GM18858 (cell line): ENCODE measurements around the gene PLEKHO2.
A peak's percentile ranks its signal among the peaks of the same experiment; 100 is the strongest.

Experiments
- ATAC-seq: cut with Tn5 transposase; IDR thresholded peaks from one replicate; pipeline ENCODE4 v1.9.1; 2021; ENCODE audit not compliant: unreplicated experiment

PLEKHO2 gene

GRCh38 chr15:64855205-64855975 lies 13.7 kb downstream of the PLEKHO2 start:
- ATAC-seq: no peak

DNA sequence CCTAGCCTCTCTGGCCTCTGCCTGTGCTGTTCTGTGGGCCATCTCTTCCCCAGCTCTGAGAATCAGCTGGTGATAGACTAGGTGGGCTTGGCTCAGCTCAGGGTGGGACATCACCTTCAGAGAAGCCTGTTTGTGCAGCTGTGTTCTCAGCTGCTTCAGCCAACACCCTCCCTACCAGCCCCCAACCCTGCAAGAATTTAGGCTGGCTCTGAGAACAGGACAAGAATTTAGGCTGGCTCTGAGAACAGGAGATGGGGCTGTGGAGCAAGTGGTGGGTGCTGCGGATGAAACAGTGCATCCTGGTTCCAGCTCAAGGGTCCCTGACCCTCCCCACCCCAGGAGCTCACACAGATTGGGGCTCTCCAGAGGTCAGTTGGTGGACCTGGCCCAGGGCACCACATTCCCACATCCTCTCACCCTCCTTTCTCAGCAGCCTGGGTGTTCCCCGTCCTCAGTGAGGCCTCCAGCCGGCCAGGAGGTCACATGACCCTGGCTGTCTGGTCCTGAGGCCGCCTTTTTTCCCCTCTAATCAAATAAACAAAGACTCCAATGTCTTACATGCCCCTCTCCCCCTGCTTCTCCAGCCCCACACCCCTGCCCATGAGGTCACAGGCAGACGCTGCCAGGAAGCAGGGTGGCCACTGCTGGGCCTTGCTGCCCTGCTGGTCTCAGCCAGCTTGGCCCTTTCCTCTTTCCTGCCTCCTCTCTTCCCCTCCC lies 14.9 kb downstream of the PLEKHO2 start:
- no peak for ATAC-seq

DNA sequence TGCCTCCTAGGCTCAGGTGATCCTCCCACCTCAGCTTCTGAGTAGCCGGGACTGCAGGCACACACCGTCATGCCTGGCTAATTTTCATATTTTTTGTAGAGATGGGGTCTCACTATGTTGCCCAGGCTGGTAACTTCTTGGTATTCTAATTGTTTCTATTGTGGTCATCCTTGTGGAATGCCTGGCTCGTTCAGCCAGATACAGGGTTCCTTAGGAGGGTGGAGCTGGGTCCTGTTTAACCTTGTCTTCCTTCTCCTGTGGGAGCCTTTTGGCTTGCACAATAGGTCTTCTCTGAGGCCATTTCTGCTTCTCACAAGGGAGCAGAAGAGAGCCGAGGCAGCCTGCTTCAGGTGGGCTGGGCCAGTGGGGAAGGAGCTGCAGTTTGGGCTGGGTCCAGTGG lies 15.7 kb downstream of the PLEKHO2 start:
- no peak for ATAC-seq

DNA sequence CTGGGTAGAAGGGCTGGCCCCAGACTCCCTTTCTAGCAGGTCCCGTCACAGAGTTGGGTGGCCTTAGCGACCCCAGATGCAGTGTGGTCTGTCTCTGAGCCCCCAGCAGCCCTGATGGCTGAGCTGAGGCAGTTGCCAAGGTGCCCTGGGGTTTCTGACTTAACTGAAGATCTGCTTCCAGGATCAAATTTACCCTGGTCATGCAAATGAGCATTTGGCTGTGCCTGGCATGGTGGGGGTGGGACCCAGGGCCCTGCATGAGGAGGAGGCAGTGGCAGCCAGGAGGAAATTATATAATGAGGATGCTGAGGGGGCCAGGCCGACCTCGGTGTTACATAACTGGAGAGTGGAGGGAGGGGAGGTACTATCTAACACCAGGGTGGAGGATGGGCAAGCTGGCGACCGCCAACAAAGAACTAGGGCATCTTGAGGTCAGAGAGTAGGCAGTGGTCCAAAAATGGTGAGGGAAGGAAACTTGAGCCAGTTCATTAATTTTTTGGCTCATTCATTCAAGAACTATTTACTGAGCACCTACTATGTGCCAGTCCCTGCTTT lies 16.4 kb downstream of the PLEKHO2 start:
- ATAC-seq: no peak

GRCh38 chr15:64859226-64859625 lies 17.5 kb downstream of the PLEKHO2 start:
- ATAC-seq: no peak

DNA sequence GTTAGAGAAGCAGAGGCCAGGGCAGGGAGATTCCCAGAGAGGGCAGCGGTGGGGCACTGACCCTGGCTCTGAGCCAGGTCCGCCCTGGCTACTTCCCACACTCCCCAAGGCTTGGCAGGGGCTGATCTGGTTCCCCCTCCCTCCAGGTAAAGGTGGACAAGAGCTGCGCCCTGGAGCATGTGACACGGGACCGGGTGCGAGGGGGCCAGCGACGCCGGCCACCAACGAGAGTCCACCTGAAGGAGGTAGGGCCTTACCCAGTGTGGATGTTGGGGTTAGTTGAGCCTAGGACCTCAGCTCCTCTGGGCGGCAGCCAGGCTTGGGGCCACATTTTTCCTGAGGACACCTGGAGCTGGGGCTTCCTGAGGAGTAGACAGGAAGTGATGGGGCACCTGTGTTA lies 19.6 kb downstream of the PLEKHO2 start:
- ATAC-seq: no peak

DNA sequence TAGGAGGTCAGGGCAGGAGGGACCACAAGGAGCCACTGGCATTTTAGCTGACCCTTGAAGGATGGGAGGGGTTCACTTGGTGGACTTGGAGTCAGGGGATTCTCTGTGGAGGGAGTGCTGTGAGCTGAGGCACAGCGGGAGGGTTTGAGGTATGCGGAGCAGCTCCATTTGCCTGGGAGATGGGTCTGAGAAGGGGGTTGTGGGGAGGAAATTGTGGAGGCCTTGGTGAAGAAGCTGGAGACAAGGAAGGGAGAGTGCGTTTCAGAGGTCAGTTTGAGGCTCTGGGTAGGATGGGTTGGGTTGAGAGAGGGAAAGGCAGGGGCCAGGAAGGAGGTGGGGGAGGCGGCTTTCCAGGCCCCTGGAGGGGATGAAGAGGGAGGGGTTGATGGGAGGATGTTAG lies 20.2 kb downstream of the PLEKHO2 start:
- ATAC-seq: no peak

- ATAC-seq: no peak
These were observed 20.7 kb downstream of the PLEKHO2 start for GRCh38 chr15:64862408-64862807.

- no peak for ATAC-seq
These were observed 22.4 kb downstream of the PLEKHO2 start for GRCh38 chr15:64864068-64864467.

- no peak for ATAC-seq
These were observed 23.6 kb downstream of the PLEKHO2 start for GRCh38 chr15:64865126-64865997.

- ATAC-seq: no peak
These were observed 24.3 kb downstream of the PLEKHO2 start for GRCh38 chr15:64865998-64866520.

- no peak for ATAC-seq
These were observed 27.8 kb downstream of the PLEKHO2 start for GRCh38 chr15:64869501-64869900.

DNA sequence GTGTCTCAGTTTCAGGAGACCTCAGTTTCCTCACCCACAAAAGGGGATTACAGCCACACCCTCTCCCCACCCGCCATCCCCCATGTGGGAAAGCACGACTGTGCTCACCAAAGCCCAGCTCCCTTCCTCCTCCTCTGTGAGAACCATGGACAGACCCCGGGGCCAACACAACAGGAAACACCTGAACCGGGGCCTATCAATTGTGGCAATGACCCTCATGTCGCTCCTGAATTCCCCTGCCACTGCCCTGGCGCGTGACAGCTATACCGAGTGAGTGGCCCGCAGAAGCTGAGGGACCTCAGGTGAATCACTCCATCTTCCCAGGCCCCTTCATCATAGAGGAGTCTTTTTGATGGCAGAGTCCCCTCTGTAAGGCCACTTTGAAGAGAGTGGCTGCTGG lies 28.6 kb downstream of the PLEKHO2 start:
- ATAC-seq: no peak

DNA sequence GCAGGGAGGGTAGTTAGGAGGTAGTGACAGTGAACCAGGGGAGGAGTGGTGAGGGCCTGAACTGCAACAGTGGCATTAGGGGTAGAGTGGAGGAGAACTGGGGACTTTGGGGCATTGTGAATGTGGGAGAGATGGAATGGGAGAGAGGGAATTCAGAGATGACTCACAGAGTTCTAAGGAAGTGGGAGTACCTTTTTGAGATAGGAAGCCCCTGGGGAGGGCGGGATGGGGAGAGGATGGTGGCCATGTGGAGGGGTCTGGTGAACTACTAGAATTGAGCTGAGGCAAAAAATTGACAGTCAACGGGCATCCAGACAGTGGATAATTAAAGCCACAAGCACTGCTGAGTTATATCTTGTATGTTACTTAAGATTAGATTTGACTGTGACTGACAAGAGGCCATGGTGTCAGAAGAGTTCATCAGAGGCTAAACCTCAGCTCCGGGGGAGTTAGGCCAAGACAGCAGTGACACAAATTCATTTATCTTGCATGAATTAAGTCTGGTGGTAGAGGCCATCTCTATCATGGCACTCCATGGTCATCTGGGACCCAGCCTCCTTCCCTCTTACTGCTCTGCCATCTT lies 34.0 kb downstream of the PLEKHO2 start:
- ATAC-seq: no peak

- no peak for ATAC-seq
These were observed 35.7 kb downstream of the PLEKHO2 start for GRCh38 chr15:64877435-64877834.

DNA sequence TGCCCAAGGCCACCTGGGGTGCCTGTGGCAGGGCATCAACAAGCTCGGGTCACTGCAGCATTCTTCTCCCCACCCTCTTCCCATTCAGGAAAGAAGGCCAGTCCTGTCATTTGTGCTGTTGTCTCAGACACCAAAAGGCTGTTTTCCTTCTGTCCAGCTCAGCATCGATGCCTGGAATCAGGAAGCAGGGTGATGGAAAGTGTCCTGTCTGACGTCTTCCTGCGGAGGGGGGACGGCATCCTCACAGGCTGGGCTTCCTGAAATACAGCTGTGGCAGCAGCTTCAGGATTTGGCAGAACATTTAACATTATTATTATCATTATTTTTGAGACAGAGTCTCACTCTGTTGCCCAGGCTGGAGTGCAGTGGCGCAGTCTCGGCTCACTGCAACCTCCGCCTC lies 37.0 kb downstream of the PLEKHO2 start:
- no peak for ATAC-seq

- peak; percentile 45 for ATAC-seq
These were observed 41.4 kb downstream of the PLEKHO2 start for GRCh38 chr15:64883100-64883581.

GRCh38 chr15:64883997-64884511 lies 42.3 kb downstream of the PLEKHO2 start:
- peak; percentile 48 for ATAC-seq

DNA sequence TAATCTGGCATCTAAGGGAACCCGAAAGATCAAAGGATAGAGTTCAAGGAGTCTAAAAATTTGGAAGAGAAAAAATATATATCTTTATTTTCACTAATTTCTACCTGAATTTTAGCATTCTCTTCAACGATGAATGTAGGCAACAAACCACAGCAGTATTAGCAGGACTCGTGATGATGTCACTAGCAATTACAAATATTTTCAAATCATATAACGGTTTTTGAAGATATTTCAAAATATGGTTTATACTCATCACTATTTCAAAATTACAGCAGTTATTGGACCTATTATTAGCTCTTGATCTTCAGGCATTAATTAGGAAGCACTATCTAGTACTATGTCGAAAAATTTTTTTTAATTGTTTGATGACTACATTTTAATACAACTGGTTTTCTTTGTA lies 43.0 kb downstream of the PLEKHO2 start:
- ATAC-seq: no peak

GRCh38 chr15:64888336-64888735 lies 46.6 kb downstream of the PLEKHO2 start:
- no peak for ATAC-seq
